Panc1 (cell line): ENCODE data around the gene NPIPB4. TPM values are rescaled to one million over a fixed set of nuclear protein-coding genes. Genes with fewer than 3 reads are reported as not detected.
A peak's percentile ranks its signal among the peaks of the same experiment; 100 is the strongest.
"Not testable (repeated sequence)": the region's sequence is repeated elsewhere in the genome, so short reads cannot be mapped to it uniquely, and the experiment has no call there.

Experiments
- ATAC-seq: fragments of 200-7000 bp; cut with Tn5 transposase; 2 replicates; pipeline ENCODE4 v1.9.1; 2020; ENCODE audit warnings: mild to moderate bottlenecking, moderate library complexity
- Bru-seq: library from RNA; stranded (reverse); fragments of 400-500 nt; gene quantifications from one replicate; lab custom pipeline; 2021; lab: Mats Ljungman, UMichigan
- BruChase-seq, 2 experiments: library from RNA; stranded (reverse); fragments of 400-500 nt; gene quantifications; one replicate each; lab custom pipeline; 2021; lab: Mats Ljungman, UMichigan
- BruUV-seq: library from RNA; stranded (reverse); fragments of 400-500 nt; replicated peaks from 2 replicates; lab custom pipeline; 2021; lab: Mats Ljungman, UMichigan
- CTCF ChIA-PET: fragments of 300-600 bp; sonication (Branson Sonifier 250); formaldehyde crosslinking; loops from one replicate; lab custom pipeline; 2022; ENCODE audit warnings: antibody characterized with exemption; lab: Charles Lee
- POLR2A ChIA-PET: fragments of 300-600 bp; sonication (Branson Sonifier 250); formaldehyde crosslinking; loops from one replicate; lab custom pipeline; 2022; ENCODE audit warnings: antibody characterized with exemption; lab: Charles Lee
- DNase-seq: peaks from one replicate; pipeline ENCODE4 v3.0.0-alpha.2; 2010; ENCODE audit warnings: low read depth, low spot score
- H3K27ac ChIP-seq: 2 replicates; pipeline ENCODE4 v1.5.1; 2011; ENCODE audit warnings: mild to moderate bottlenecking, low read length, inconsistent platforms
- H3K27me3 ChIP-seq: fragments of 200-500 bp; sonication (Bioruptor generic); 2 replicates; pipeline ENCODE4 v1.6.0; 2014; ENCODE audit warnings: low read length, inconsistent platforms; ENCODE audit not compliant: control insufficient read depth, insufficient read depth
- H3K36me3 ChIP-seq: fragments of 200-500 bp; sonication (Bioruptor generic); 2 replicates; pipeline ENCODE4 v1.5.1; 2014; ENCODE audit warnings: inconsistent platforms, mild to moderate bottlenecking, low read length, moderate library complexity; ENCODE audit not compliant: control insufficient read depth, insufficient read depth
- H3K4me1 ChIP-seq: 2 replicates; pipeline ENCODE4 v1.5.1; 2011; ENCODE audit warnings: inconsistent platforms, mild to moderate bottlenecking, low read length, moderate library complexity; ENCODE audit not compliant: control insufficient read depth, insufficient read depth
- H3K4me3 ChIP-seq, 2 experiments: 2 replicates each; pipeline ENCODE4 v1.5.1; 2011 to 2012; ENCODE audit warnings: low read depth in 2 of 2, low read length in 2 of 2, mild to moderate bottlenecking in 2 of 2, inconsistent platforms in 1 of 2, moderate library complexity in 1 of 2
- H3K9me3 ChIP-seq: fragments of 200-500 bp; sonication (Bioruptor generic); 2 replicates; pipeline ENCODE4 v1.5.1; 2014; ENCODE audit warnings: low read depth, mild to moderate bottlenecking, inconsistent platforms, low read length, moderate library complexity; ENCODE audit not compliant: control insufficient read depth, insufficient read depth
- in situ Hi-C: cut with HindIII; loops from 2 replicates; pipeline ENCODE4 v1.10.0; 2016; ENCODE audit warnings: low sequenced_read_pairs, low pct_unique_long_range_greater_than_20kb
- intact Hi-C: fragments of 100-400 bp; cut with micrococcal nuclease; formaldehyde crosslinking; loops from one replicate; pipeline ENCODE4 v1.10.0; 2022; ENCODE audit not compliant: unreplicated experiment
- long read RNA-seq: library from polyadenylated mRNA; unstranded; transcript quantifications from one replicate; pipeline ENCODE4 v2.0.0, GENCODE V29; 2021; ENCODE audit not compliant: unreplicated experiment
- polyA plus RNA-seq: library from polyadenylated mRNA; unstranded; fragments of >200 nt; gene quantifications from one replicate; pipeline ENCODE4 v1.2.1, GENCODE V29; 2012; ENCODE audit warnings: missing spikeins; ENCODE audit not compliant: insufficient read length
- total RNA-seq: library from RNA; stranded (reverse); gene quantifications from one replicate; pipeline ENCODE4 v1.2.1, GENCODE V29; 2021; ENCODE audit not compliant: unreplicated experiment

The NPIPB4 gene
- total RNA-seq (87.8 TPM), Bru-seq, nascent RNA (percentile 57 among the genes with signal in this experiment), BruChase-seq, experiment 1, labeled RNA remaining after a 2-hour chase (percentile 71 among the genes with signal in this experiment), BruChase-seq, experiment 2, labeled RNA remaining after a 6-hour chase (percentile 73 among the genes with signal in this experiment)
- 31.8 TPM for polyA plus RNA-seq
- long read RNA-seq, partial matches to known transcripts: 0 of 8 reads
- long read RNA-seq, other reads (novel, unspliced or antisense): 8 of 8 reads

GRCh38 chr16:21857656-21858055, at the start of gene NPIPB4:
Gene NPIPB4 (minus strand): TSS chr16:21857756. CDS start chr16:21857378, 378 bp downstream.
- intact Hi-C loops, H3K27me3 ChIP-seq, H3K4me1 ChIP-seq, POLR2A ChIA-PET, CTCF ChIA-PET, H3K4me3 ChIP-seq, ATAC-seq, H3K9me3 ChIP-seq, DNase-seq, BruUV-seq, in situ Hi-C loops, H3K27ac ChIP-seq, H3K36me3 ChIP-seq: not testable (repeated sequence)

- POLR2A ChIA-PET, DNase-seq, CTCF ChIA-PET, H3K36me3 ChIP-seq, H3K4me3 ChIP-seq, in situ Hi-C loops, H3K27me3 ChIP-seq, intact Hi-C loops, H3K9me3 ChIP-seq, ATAC-seq, BruUV-seq, H3K4me1 ChIP-seq, H3K27ac ChIP-seq: not testable (repeated sequence)
Measured at GRCh38 chr16:21898998-21899397, 41.4 kb upstream of the NPIPB4 start.

- intact Hi-C loops, H3K36me3 ChIP-seq, DNase-seq, CTCF ChIA-PET, ATAC-seq, H3K4me3 ChIP-seq, in situ Hi-C loops, POLR2A ChIA-PET, H3K9me3 ChIP-seq, H3K27ac ChIP-seq, H3K27me3 ChIP-seq, H3K4me1 ChIP-seq, BruUV-seq: not testable (repeated sequence)
Measured at GRCh38 chr16:21881988-21882387, 24.4 kb upstream of the NPIPB4 start.

- BruUV-seq, ATAC-seq, H3K9me3 ChIP-seq, POLR2A ChIA-PET, in situ Hi-C loops, H3K4me3 ChIP-seq, H3K4me1 ChIP-seq, H3K27ac ChIP-seq, intact Hi-C loops, CTCF ChIA-PET, DNase-seq, H3K36me3 ChIP-seq, H3K27me3 ChIP-seq: not testable (repeated sequence)
Measured at GRCh38 chr16:21837186-21837585, 20.4 kb downstream of the NPIPB4 start.

GRCh38 chr16:21836334-21836733, 21.2 kb downstream of the NPIPB4 start:
- intact Hi-C loops, H3K36me3 ChIP-seq, in situ Hi-C loops, CTCF ChIA-PET, H3K4me1 ChIP-seq, DNase-seq, H3K27me3 ChIP-seq, ATAC-seq, POLR2A ChIA-PET, BruUV-seq, H3K27ac ChIP-seq, H3K4me3 ChIP-seq, H3K9me3 ChIP-seq: not testable (repeated sequence)

- H3K27me3 ChIP-seq, H3K4me1 ChIP-seq, DNase-seq, H3K4me3 ChIP-seq, H3K36me3 ChIP-seq, intact Hi-C loops, POLR2A ChIA-PET, H3K27ac ChIP-seq, ATAC-seq, in situ Hi-C loops, H3K9me3 ChIP-seq, CTCF ChIA-PET: not testable (repeated sequence)
- BruUV-seq: TSS peak; percentile 97
Measured at GRCh38 chr16:21835747-21836146, 21.8 kb downstream of the NPIPB4 start.

- CTCF ChIA-PET, DNase-seq, POLR2A ChIA-PET, H3K4me1 ChIP-seq, BruUV-seq, H3K36me3 ChIP-seq, ATAC-seq, H3K4me3 ChIP-seq, in situ Hi-C loops, H3K27me3 ChIP-seq, H3K9me3 ChIP-seq, intact Hi-C loops, H3K27ac ChIP-seq: not testable (repeated sequence)
Measured at GRCh38 chr16:21834211-21834610, 23.3 kb downstream of the NPIPB4 start.
